NT2/D1 (cell line): ENCODE data around the gene KCNQ1.

Experiments used
- SUZ12 ChIP-seq: IDR thresholded peaks from 2 replicates; pipeline ENCODE4 v1.6.1; 2011; ENCODE audit not compliant: insufficient read length, insufficient read depth; ENCODE audit errors: extremely low read depth
- YY1 ChIP-seq: IDR thresholded peaks from 2 replicates; pipeline ENCODE4 v1.6.1; 2011; ENCODE audit not compliant: insufficient read length, insufficient read depth
- ZNF274 ChIP-seq: IDR thresholded peaks from 2 replicates; pipeline ENCODE4 v1.6.1; 2011; ENCODE audit warnings: mild to moderate bottlenecking, low read depth, low read length

- TF ChIP-seq YY1, result no peak
- no peak for TF ChIP-seq SUZ12
- no peak for TF ChIP-seq ZNF274
These were observed 376.2 kb downstream of the KCNQ1 start for GRCh38 chr11:2820976-2821375.
